ENCODE results near the gene EMC10.
"Not testable (repeated sequence)": the region's sequence is repeated elsewhere in the genome, so short reads cannot be mapped to it uniquely, and the experiment has no call there.

Gene EMC10

DNA sequence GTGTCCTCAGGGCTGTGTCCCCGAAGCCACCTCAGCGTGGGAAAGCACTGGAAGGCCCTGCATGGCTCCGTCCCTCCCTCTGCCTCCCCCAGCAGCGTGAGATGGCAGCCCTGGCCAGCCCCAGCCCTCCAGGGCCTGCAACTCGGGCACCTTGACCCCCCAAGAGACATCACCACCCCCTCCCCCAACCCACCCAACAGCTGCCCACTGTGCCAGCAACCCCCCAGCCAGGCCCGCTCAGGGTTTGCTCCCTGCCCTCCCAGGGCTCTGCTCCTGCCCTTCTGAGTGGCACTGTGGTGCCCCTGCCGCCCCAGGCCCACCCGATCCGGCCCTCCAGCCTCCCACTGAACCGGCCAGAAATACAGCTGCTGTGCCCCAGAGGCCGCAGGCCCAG, 38.9 kb downstream of the EMC10 start:
- no peak for DNase-seq (ENCODE audit: low read depth)

GRCh38 chr19:50516456-50516855, 40.1 kb downstream of the EMC10 start:
- DNase-seq (ENCODE audit: low read depth), result no peak

DNA sequence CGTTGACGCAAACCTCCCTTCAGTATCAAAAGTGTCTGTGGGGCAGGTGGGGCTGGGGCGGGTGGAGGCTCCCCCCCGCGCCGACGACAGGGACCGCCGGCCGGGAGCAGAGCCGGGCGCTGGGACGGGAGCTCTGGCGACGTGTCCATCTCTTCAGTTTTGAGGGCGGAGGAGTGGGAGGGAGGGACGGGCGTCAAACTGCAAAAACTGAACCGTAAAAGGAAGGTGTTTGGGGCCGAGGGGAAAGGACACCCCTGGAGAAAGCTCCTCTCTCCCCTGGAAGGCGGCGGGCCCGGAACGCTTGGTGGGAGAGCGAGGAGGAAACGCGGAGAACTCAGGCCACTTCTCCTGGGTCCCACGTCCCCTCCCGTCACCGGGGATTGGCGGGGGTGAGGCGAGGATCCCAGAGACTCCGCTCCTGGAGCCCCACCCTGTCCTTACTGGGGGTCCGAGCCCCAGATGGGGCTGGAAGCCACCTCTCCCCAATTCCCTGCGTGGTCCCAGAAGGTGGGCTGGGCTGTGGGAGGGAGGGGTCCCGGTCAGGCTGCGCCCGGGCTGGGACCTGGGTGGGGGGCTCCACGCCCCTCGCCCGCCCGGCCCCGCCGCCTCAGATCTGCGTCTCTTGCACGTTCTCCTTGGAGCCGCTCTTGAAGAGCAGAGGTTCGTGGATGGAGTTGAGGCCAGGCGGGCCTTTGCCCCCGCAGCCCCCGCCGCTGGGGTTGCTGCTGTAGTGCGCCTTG, 40.8 kb downstream of the EMC10 start:
- no peak for DNase-seq (ENCODE audit: low read depth)

- DNase-seq (ENCODE audit: low read depth), result no peak
Measured at GRCh38 chr19:50517704-50518075, 41.4 kb downstream of the EMC10 start.

GRCh38 chr19:50518091-50519005, 42.0 kb downstream of the EMC10 start:
- no peak for DNase-seq (ENCODE audit: low read depth)

DNA sequence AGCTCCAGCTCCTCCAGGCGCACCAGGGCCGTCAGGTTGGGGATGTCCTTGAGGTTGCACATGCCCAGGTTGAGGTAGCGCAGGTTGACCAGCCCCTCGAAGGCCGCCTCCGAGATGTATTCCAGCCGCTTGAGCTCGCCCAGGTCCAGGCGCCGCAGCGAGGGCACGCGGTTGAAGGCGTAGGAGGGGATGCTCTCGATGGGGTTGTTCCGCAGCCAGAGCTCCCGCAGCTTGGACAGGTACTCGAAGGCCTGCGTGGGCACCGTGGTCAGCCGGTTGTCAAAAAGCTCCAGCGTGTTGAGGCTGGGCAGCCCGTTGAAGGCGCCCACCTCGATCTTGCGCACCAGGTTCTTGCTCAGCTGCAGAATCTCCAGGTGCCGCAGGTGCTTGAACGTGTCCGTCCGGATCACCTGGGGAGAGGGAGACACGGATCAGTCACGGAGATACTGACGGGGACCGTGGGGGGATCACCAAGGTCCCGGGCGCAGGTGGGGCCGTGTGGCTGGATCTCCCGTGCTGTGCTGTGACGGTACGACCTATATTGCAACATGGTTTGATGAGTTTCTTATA, 42.8 kb downstream of the EMC10 start:
- DNase-seq (ENCODE audit: low read depth), result no peak

DNA sequence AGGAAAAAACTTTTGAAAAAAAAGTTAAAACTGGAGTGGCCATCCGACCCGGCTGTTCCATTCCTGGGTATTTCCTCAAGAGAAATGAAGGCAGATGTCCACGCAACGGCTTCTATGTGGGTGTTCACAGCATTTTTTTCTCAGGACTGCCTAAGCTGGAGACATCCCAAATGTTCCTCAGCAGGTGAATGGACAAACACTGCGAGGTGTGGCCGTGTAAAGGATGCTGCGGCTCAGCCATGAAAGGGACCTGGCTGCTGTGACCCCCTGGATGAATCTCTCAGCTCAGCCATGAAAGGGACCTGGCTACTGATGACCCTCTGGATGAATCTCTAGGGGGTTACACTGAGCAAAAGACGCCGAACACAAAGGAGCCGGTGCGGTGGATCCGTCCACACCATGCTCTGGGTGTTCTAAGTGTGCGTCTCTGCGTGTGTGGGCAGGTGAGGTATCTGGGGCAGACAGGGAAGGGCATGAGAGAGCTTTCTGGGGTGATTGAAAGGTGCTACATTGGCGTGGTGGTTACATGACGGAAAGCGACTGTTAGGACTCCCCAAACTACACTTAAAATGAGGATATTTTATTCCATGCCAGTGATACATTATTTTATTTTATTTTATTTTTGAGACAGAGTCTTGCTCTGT, 44.6 kb downstream of the EMC10 start:
- no peak for DNase-seq (ENCODE audit: low read depth)

DNA sequence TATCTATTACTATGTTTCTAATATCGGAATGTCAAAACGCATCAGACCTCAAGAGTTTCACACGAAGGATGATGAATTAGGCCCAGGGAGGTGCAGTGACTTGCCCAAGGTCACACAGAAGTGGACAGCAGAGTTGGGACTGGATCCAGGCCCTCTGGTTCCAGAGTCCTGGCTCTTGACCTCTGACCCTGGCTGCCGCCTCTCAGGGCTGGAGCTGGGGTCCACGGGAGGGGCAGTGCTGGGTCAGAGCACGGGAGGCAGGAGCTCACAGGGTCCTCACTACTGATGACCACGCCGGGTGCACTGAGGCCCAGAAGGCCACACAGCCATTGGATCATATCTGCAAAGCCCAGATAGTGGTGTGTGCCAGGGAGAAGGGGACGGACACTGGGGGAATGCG, 46.6 kb downstream of the EMC10 start:
- no peak for DNase-seq (ENCODE audit: low read depth)

DNA sequence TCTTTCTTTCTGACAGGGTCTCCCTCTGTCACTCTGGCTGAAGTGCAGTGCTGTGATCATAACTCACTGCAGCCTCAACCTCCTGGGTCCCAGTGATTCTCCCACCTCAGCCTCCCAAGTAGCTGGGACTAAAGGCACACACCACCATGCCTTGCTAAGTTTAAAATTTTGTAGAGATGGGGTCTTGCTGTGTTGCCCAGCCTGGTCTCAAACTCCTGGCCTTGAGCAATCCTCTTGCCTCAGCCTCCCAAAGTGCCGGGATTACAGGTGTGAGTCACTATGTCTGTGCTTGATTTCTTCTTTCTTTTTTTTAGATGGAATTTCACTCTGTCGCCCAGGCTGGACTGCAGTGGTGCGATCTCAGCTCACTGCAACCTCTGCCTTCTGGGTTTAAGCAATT, 51.7 kb downstream of the EMC10 start:
- not testable (repeated sequence) for DNase-seq (ENCODE audit: low read depth)

GRCh38 chr19:50531171-50531612, 54.9 kb downstream of the EMC10 start:
- no peak for DNase-seq (ENCODE audit: low read depth)

- DNase-seq (ENCODE audit: low read depth), result no peak
Measured at GRCh38 chr19:50532952-50533351, 56.6 kb downstream of the EMC10 start.

DNA sequence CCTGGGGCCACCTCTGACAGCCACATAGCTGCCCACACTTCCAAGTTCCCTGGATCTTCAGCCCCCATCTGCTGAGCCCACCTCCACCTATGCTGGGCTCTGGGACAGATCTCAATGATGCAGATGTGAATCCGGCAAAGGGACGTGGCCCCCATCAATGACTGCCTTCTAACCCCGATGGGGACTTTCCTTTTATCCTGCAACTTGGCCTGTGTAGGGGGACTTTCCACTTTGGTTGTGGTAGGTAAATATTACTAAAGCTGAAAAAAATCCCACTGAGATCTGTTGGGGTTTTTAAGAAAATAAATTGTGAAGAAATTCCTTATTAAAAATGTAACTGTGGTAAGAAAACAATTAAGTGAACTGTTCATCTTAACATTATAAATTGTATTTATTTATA, 58.2 kb downstream of the EMC10 start:
- no peak for DNase-seq (ENCODE audit: low read depth)

- no peak for DNase-seq (ENCODE audit: low read depth)
Measured at GRCh38 chr19:50535672-50536187, 59.4 kb downstream of the EMC10 start.

- DNase-seq (ENCODE audit: low read depth), result no peak
Measured at GRCh38 chr19:50536662-50537305, 60.5 kb downstream of the EMC10 start.

GRCh38 chr19:50537306-50537685, 61.0 kb downstream of the EMC10 start:
- no peak for DNase-seq (ENCODE audit: low read depth)

DNA sequence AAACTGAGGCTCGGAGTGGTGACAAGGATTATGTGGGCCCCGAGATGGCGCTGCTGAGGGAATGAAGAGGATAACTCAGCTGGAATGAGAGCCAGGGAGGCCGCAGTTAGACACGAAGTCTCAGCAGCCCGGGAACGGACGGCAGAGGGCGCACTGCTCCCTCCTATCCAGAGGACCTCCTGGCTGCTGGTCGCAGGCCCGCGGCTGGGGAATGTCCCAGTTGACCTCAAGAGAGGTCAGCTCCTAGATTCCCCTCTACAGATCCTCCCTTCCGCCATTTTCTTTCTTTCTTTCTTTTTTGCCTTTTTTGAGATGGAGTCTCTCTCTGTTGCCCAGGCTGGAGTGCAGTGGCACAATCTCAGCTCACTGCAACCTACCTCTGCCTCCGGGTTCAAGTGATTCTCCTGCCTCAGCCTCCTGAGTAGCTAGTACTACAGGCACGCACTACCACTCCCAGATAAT, 61.5 kb downstream of the EMC10 start:
- peak; percentile 29 for DNase-seq (ENCODE audit: low read depth)

Measured in GM04503 (cell line).